ENCODE measurements around the gene ACSF3.

DNA sequence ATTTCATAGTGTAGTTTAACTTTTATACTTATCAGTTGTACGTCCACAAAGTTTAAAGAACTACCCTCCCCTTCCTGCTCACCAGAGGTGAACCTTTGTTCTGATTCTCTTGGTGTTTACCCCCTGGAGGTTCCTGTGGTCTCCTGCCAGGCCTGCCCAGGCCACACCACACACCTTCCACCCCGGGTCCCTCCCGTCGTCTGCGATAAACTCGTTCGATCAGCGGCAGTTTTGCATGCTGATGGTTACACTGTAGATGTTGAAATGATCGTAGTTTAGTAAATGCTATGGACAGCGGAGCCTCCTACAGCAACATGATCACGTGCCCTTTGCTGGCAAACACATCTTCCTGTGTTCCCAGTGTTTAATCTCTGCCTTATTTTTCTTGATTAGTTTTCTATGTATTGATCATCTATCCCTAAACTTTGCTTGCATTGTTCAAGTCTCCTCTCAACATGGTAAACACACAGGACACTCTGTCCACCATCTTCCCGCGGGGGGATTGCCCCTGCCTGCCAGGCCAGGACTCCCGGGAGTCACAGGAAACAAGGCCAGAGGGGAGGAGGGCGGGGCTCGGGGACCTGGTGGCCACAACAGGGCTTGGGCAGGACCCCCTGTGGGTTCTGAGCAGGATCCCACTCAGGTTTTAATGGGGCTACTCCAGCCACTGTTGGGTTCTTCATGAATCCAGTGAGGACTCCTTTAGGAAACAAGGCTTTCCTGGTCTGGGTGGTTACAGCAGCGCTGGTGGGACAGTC is 2.8 kb upstream of the ACSF3 start:
- TF ChIP-seq, protein P1, sequence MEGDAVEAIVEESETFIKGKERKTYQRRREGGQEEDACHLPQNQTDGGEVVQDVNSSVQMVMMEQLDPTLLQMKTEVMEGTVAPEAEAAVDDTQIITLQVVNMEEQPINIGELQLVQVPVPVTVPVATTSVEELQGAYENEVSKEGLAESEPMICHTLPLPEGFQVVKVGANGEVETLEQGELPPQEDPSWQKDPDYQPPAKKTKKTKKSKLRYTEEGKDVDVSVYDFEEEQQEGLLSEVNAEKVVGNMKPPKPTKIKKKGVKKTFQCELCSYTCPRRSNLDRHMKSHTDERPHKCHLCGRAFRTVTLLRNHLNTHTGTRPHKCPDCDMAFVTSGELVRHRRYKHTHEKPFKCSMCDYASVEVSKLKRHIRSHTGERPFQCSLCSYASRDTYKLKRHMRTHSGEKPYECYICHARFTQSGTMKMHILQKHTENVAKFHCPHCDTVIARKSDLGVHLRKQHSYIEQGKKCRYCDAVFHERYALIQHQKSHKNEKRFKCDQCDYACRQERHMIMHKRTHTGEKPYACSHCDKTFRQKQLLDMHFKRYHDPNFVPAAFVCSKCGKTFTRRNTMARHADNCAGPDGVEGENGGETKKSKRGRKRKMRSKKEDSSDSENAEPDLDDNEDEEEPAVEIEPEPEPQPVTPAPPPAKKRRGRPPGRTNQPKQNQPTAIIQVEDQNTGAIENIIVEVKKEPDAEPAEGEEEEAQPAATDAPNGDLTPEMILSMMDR (IDR thresholded peaks at IDR 0.05): no peak
- no peak for TF ChIP-seq POLR2A (IDR thresholded peaks at IDR 0.05)
- TF ChIP-seq POLR2AphosphoS5 (IDR thresholded peaks at IDR 0.05): no peak

All from breast epithelium (tissue), 3 donors.